Measurements from ENCODE around the gene FDXR. TPM values are rescaled to one million over a fixed set of nuclear protein-coding genes. Genes with fewer than 3 reads are reported as not detected.

The FDXR gene
- total RNA-seq, 1 experiment from 2014 or later: 18.2 TPM

GRCh38 chr17:74892974-74893911, 20.4 kb upstream of the FDXR start, which contains the start of gene FADS6:
FADS6 (minus strand) TSS chr17:74893633; CDS start chr17:74893595, 38 bp downstream.
- BruUV-seq (replicated peaks): no TSS peak
- ChIA-PET POLR2A (ENCODE audit: unreplicated experiment) (no interaction called here), CTCF (no interaction called here)
- H3K27ac ChIP-seq: no peak within 1 kb of the TSS
- H3K79me2 ChIP-seq (ENCODE audit: low read depth): no peaks in the 10 kb centered on the region
- no peaks in the 10 kb centered on the region for H4K20me1 ChIP-seq (ENCODE audit: insufficient read depth)
- no peaks in the 10 kb centered on the region for H3K36me3 ChIP-seq (ENCODE audit: low read depth)
- intact Hi-C loops (cut with micrococcal nuclease; ENCODE audit: unreplicated experiment): no loop called here
- H3K4me3 ChIP-seq: no peak within 1 kb of the TSS
- TF ChIP-seq EZH2 (IDR thresholded peaks at IDR 0.05; ENCODE audit: low read depth) (no peak), CTCF (conservative IDR thresholded peaks at IDR 0.05) (no peak)
- H3K27me3 ChIP-seq (ENCODE audit: insufficient read depth, low read depth): peaks cover 45% of the 10 kb centered on the region
- H3K4me1 ChIP-seq (replicated peaks; ENCODE audit: insufficient read depth): no peaks in the 10 kb centered on the region
- H3F3A ChIP-seq (ENCODE audit: insufficient read depth, low read depth): no peaks in the 10 kb centered on the region
- H3K4me2 ChIP-seq: no peak within 1 kb of the TSS
- no peaks in the 10 kb centered on the region for H3K9me2 ChIP-seq (ENCODE audit: insufficient read depth)
- no peak within 1 kb of the TSS for H2AFZ ChIP-seq
- H3K9me3 ChIP-seq (ENCODE audit: insufficient read depth, low read depth): no peaks in the 10 kb centered on the region
- DNase-seq: no peak

- Histone ChIP-seq H2AFZ (no peak overlapping the region), H3K9me3 (ENCODE audit: insufficient read depth, low read depth) (no peaks in the 10 kb centered on the region), H3K36me3 (ENCODE audit: low read depth) (no peaks in the 10 kb centered on the region), H3K4me3 (no peak overlapping the region), H4K20me1 (ENCODE audit: insufficient read depth) (no peaks in the 10 kb centered on the region), H3K4me1 (replicated peaks; ENCODE audit: insufficient read depth) (no peaks in the 10 kb centered on the region), H3K4me2 (no peak overlapping the region), H3K79me2 (ENCODE audit: low read depth) (no peaks in the 10 kb centered on the region), H3K9me2 (ENCODE audit: insufficient read depth) (no peaks in the 10 kb centered on the region), H3K27me3 (ENCODE audit: insufficient read depth, low read depth) (peaks cover 45% of the 10 kb centered on the region), H3F3A (ENCODE audit: insufficient read depth, low read depth) (no peaks in the 10 kb centered on the region), H3K27ac (no peak overlapping the region)
- no peak for TF ChIP-seq EZH2 (IDR thresholded peaks at IDR 0.05; ENCODE audit: low read depth)
- TF ChIP-seq CTCF (conservative IDR thresholded peaks at IDR 0.05): no peak
- no peak for DNase-seq
- intact Hi-C loops (cut with micrococcal nuclease; ENCODE audit: unreplicated experiment): no loop called here
- POLR2A ChIA-PET (ENCODE audit: unreplicated experiment): no interaction called here
- no TSS peak for BruUV-seq (replicated peaks)
- CTCF ChIA-PET: no interaction called here
Measured at GRCh38 chr17:74892013-74892841, 19.4 kb upstream of the FDXR start.

- Histone ChIP-seq H2AFZ (no peak overlapping the region), H3K9me2 (ENCODE audit: insufficient read depth) (no peaks in the 10 kb centered on the region), H3K79me2 (ENCODE audit: low read depth) (no peaks in the 10 kb centered on the region), H3F3A (ENCODE audit: insufficient read depth, low read depth) (no peaks in the 10 kb centered on the region), H3K36me3 (ENCODE audit: low read depth) (no peaks in the 10 kb centered on the region), H3K27me3 (ENCODE audit: insufficient read depth, low read depth) (peaks cover 32% of the 10 kb centered on the region), H3K9me3 (ENCODE audit: insufficient read depth, low read depth) (no peaks in the 10 kb centered on the region), H3K27ac (no peak overlapping the region), H4K20me1 (ENCODE audit: insufficient read depth) (no peaks in the 10 kb centered on the region), H3K4me2 (no peak overlapping the region), H3K4me1 (replicated peaks; ENCODE audit: insufficient read depth) (no peaks in the 10 kb centered on the region), H3K4me3 (no peak overlapping the region)
- no peak for TF ChIP-seq CTCF (conservative IDR thresholded peaks at IDR 0.05)
- TF ChIP-seq EZH2 (IDR thresholded peaks at IDR 0.05; ENCODE audit: low read depth): no peak
- intact Hi-C loops (cut with micrococcal nuclease; ENCODE audit: unreplicated experiment): no loop called here
- POLR2A ChIA-PET (ENCODE audit: unreplicated experiment): interaction anchor here (0.6 kb wide), 1 partner anchor 364 kb away, joined by 14 read pairs; no protein-coding TSS in a partner anchor
- no peak for DNase-seq
- no TSS peak for BruUV-seq (replicated peaks)
- CTCF ChIA-PET: no interaction called here
Measured at GRCh38 chr17:74890554-74890953, 17.8 kb upstream of the FDXR start.

Measured in PC-9 (cell line).